Measurements from ENCODE around the gene PRKN.

- TF ChIP-seq ELF4 (IDR thresholded peaks at IDR 0.05) = no peak
- TF ChIP-seq HDGF (IDR thresholded peaks at IDR 0.05; ENCODE audit: borderline replicate concordance) = no peak
- TF ChIP-seq TARDBP (IDR thresholded peaks at IDR 0.05) = no peak
- TF ChIP-seq FOXM1 (IDR thresholded peaks at IDR 0.05; ENCODE audit: borderline replicate concordance) = no peak
- TF ChIP-seq PKNOX1 (IDR thresholded peaks at IDR 0.05) = no peak
- TF ChIP-seq NFRKB (IDR thresholded peaks at IDR 0.05) = no peak
Observed at GRCh38 chr6:162032620-162033019, 694.9 kb downstream of the PRKN start.

Data from HEK293T (cell line).